Kidney epithelial cell (primary cell): ENCODE results near the gene RETSAT. TPM values are rescaled to one million over a fixed set of nuclear protein-coding genes. Genes with fewer than 3 reads are reported as not detected.

Source experiments
- DNase-seq: peaks from one replicate; pipeline ENCODE4 v3.0.0-alpha.2; 2010; ENCODE audit warnings: low read depth
- H3K27me3 ChIP-seq: 2 replicates; pipeline ENCODE4 v1.6.0; 2011; ENCODE audit warnings: low read length; ENCODE audit not compliant: control insufficient read depth, insufficient read depth
- H3K36me3 ChIP-seq: 2 replicates; pipeline ENCODE4 v1.5.1; 2011; ENCODE audit warnings: low read length; ENCODE audit not compliant: control insufficient read depth, insufficient read depth
- H3K4me3 ChIP-seq: 2 replicates; pipeline ENCODE4 v1.5.1; 2011; ENCODE audit warnings: low read depth, mild to moderate bottlenecking, control low read depth, low read length
- total RNA-seq: library from RNA; depleted of rRNA; stranded (reverse); fragments of >200 nt; gene quantifications from 2 replicates; pipeline ENCODE4 v1.2.3, GENCODE V29; 2015
- TF ChIP-seq, protein P1 (sequence below): IDR thresholded peaks from 2 replicates; pipeline ENCODE4 v1.5.1; 2011; ENCODE audit warnings: mild to moderate bottlenecking, moderate library complexity, low read length, control low read depth, inconsistent platforms; ENCODE audit not compliant: insufficient read depth, poor library complexity, severe bottlenecking

Gene RETSAT
- total RNA-seq, 1 donor from 2014 or later = 29.6 TPM

GRCh38 chr2:85394976-85395375 lies 40.6 kb upstream of the RETSAT start:
- DNase-seq = no peak
- TF ChIP-seq, protein P1, sequence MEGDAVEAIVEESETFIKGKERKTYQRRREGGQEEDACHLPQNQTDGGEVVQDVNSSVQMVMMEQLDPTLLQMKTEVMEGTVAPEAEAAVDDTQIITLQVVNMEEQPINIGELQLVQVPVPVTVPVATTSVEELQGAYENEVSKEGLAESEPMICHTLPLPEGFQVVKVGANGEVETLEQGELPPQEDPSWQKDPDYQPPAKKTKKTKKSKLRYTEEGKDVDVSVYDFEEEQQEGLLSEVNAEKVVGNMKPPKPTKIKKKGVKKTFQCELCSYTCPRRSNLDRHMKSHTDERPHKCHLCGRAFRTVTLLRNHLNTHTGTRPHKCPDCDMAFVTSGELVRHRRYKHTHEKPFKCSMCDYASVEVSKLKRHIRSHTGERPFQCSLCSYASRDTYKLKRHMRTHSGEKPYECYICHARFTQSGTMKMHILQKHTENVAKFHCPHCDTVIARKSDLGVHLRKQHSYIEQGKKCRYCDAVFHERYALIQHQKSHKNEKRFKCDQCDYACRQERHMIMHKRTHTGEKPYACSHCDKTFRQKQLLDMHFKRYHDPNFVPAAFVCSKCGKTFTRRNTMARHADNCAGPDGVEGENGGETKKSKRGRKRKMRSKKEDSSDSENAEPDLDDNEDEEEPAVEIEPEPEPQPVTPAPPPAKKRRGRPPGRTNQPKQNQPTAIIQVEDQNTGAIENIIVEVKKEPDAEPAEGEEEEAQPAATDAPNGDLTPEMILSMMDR = no peak
- Histone ChIP-seq H3K36me3 (no peaks in the 10 kb centered on the region), H3K4me3 (no peak overlapping the region), H3K27me3 (no peaks in the 10 kb centered on the region)

GRCh38 chr2:85394261-85394681 lies 39.9 kb upstream of the RETSAT start:
- no peak for DNase-seq
- H3K4me3 ChIP-seq = no peak overlapping the region
- H3K36me3 ChIP-seq = no peaks in the 10 kb centered on the region
- TF ChIP-seq, protein P1 = no peak
- no peaks in the 10 kb centered on the region for H3K27me3 ChIP-seq

- no peak overlapping the region for H3K4me3 ChIP-seq
- H3K36me3 ChIP-seq = peaks cover 1% of the 10 kb centered on the region
- TF ChIP-seq, protein P1 = no peak
- no peaks in the 10 kb centered on the region for H3K27me3 ChIP-seq
- no peak for DNase-seq
These were observed 39.5 kb upstream of the RETSAT start for GRCh38 chr2:85393836-85394235.

- no peak for DNase-seq
- Histone ChIP-seq H3K36me3 (peaks cover 1% of the 10 kb centered on the region), H3K4me3 (no peak overlapping the region), H3K27me3 (no peaks in the 10 kb centered on the region)
- TF ChIP-seq, protein P1 = peak; percentile 63
These were observed 36.8 kb upstream of the RETSAT start for GRCh38 chr2:85390941-85391669.

GRCh38 chr2:85388878-85389538 lies 34.7 kb upstream of the RETSAT start:
- DNase-seq = no peak
- Histone ChIP-seq H3K36me3 (peaks cover 1% of the 10 kb centered on the region), H3K4me3 (no peak overlapping the region), H3K27me3 (no peaks in the 10 kb centered on the region)
- TF ChIP-seq, protein P1 = no peak

- TF ChIP-seq, protein P1 = no peak
- DNase-seq = no peak
- H3K27me3 ChIP-seq = no peaks in the 10 kb centered on the region
These were observed 33.4 kb upstream of the RETSAT start for GRCh38 chr2:85387754-85388153.

More at GRCh38 chr2:85387754-85388153, 33.4 kb upstream of the RETSAT start:
- Histone ChIP-seq H3K4me3 (no peak overlapping the region), H3K36me3 (peaks cover 1% of the 10 kb centered on the region)
